ENCODE data around the gene IKBKE. TPM values are rescaled to one million over a fixed set of nuclear protein-coding genes. Genes with fewer than 3 reads are reported as not detected.

IKBKE gene
- total RNA-seq = 10 to 100 TPM; 21.0 to 21.1 TPM

GRCh38 chr1:206469933-206470691, at the start of gene IKBKE:
TSS of gene IKBKE (plus strand) at chr1:206470476. CDS start at chr1:206473228, 2,752 bp downstream.
- Mint-ChIP-seq H3K4me3 (peak within 1 kb of the TSS; percentile 86 to 96), H3K4me1 (ENCODE audit: low read depth) (peaks cover 92% of the 10 kb centered on the region), H3K9me3 (no peaks in the 10 kb centered on the region), H3K27me3 (ENCODE audit: low read depth) (no peaks in the 10 kb centered on the region), H3K27ac (peak within 1 kb of the TSS; percentile 94), H3K36me3 (ENCODE audit: insufficient read depth in 2 of 2) (peaks cover 6 to 13% of the 10 kb centered on the region in 2 donors)
- DNase-seq (peak; percentile 53 to 54), ATAC-seq (replicated peaks in 1 of 2) (peak; percentile 55 to 57)

- Mint-ChIP-seq H3K4me3 (no peak overlapping the region), H3K27me3 (ENCODE audit: low read depth) (no peaks in the 10 kb centered on the region), H3K9me3 (no peaks in the 10 kb centered on the region), H3K27ac (no peak overlapping the region), H3K4me1 (ENCODE audit: low read depth) (no peaks in the 10 kb centered on the region), H3K36me3 (ENCODE audit: insufficient read depth in 2 of 2) (no peaks in the 10 kb centered on the region)
- ATAC-seq (replicated peaks in 1 of 2) (no peak), DNase-seq (no peak)
Measured at GRCh38 chr1:206421616-206422340, 48.5 kb upstream of the IKBKE start.

- DNase-seq (no peak), ATAC-seq (replicated peaks in 1 of 2) (no peak)
- no peaks in the 10 kb centered on the region for H3K9me3 Mint-ChIP-seq
- H3K36me3 Mint-ChIP-seq (ENCODE audit: insufficient read depth in 2 of 2) = no peaks in the 10 kb centered on the region
- no peak overlapping the region for H3K4me3 Mint-ChIP-seq
- H3K27me3 Mint-ChIP-seq (ENCODE audit: low read depth) = no peaks in the 10 kb centered on the region
- H3K27ac Mint-ChIP-seq = no peak overlapping the region
- H3K4me1 Mint-ChIP-seq (ENCODE audit: low read depth) = no peaks in the 10 kb centered on the region
Measured at GRCh38 chr1:206422525-206422924, 47.8 kb upstream of the IKBKE start.

- no peak overlapping the region for H3K4me3 Mint-ChIP-seq
- H3K27ac Mint-ChIP-seq = no peak overlapping the region
- H3K36me3 Mint-ChIP-seq (ENCODE audit: insufficient read depth in 2 of 2) = peaks cover 0 to 4% of the 10 kb centered on the region in 2 donors
- H3K4me1 Mint-ChIP-seq (ENCODE audit: low read depth) = peaks cover 10% of the 10 kb centered on the region
- DNase-seq (no peak), ATAC-seq (replicated peaks in 1 of 2) (no peak)
- no peaks in the 10 kb centered on the region for H3K27me3 Mint-ChIP-seq (ENCODE audit: low read depth)
- no peaks in the 10 kb centered on the region for H3K9me3 Mint-ChIP-seq
Measured at GRCh38 chr1:206427291-206427690, 43.0 kb upstream of the IKBKE start.

- Mint-ChIP-seq H3K4me1 (ENCODE audit: low read depth) (peaks cover 10% of the 10 kb centered on the region), H3K36me3 (ENCODE audit: insufficient read depth in 2 of 2) (peaks cover 0 to 4% of the 10 kb centered on the region in 2 donors), H3K4me3 (no peak overlapping the region)
Measured at GRCh38 chr1:206429421-206429820, 40.9 kb upstream of the IKBKE start.

GRCh38 chr1:206430031-206430983, 40.0 kb upstream of the IKBKE start:
- Mint-ChIP-seq H3K36me3 (ENCODE audit: insufficient read depth in 2 of 2) (peaks cover 0 to 4% of the 10 kb centered on the region in 2 donors), H3K9me3 (no peaks in the 10 kb centered on the region), H3K4me1 (ENCODE audit: low read depth) (peaks cover 10% of the 10 kb centered on the region), H3K27ac (no peak overlapping the region), H3K27me3 (ENCODE audit: low read depth) (no peaks in the 10 kb centered on the region), H3K4me3 (no peak overlapping the region)
- ATAC-seq (replicated peaks in 1 of 2) (peak; percentile 93 to 97), DNase-seq (no peak)

More at GRCh38 chr1:206429421-206429820, 40.9 kb upstream of the IKBKE start:
- DNase-seq (no peak), ATAC-seq (replicated peaks in 1 of 2) (no peak)
- Mint-ChIP-seq H3K27ac (no peak overlapping the region), H3K9me3 (no peaks in the 10 kb centered on the region), H3K27me3 (ENCODE audit: low read depth) (no peaks in the 10 kb centered on the region)

- Mint-ChIP-seq H3K27ac (no peak overlapping the region), H3K27me3 (ENCODE audit: low read depth) (no peaks in the 10 kb centered on the region), H3K36me3 (ENCODE audit: insufficient read depth in 2 of 2) (peaks cover 2 to 4% of the 10 kb centered on the region in 2 donors), H3K4me1 (ENCODE audit: low read depth) (no peaks in the 10 kb centered on the region), H3K9me3 (no peaks in the 10 kb centered on the region), H3K4me3 (no peak overlapping the region)
- ATAC-seq (replicated peaks in 1 of 2) = peak; percentile 62 to 84
- no peak for DNase-seq
Measured at GRCh38 chr1:206435445-206435844, 34.8 kb upstream of the IKBKE start.

GRCh38 chr1:206438554-206438953, 31.7 kb upstream of the IKBKE start:
- Mint-ChIP-seq H3K9me3 (no peaks in the 10 kb centered on the region), H3K4me1 (ENCODE audit: low read depth) (peaks cover 6% of the 10 kb centered on the region), H3K36me3 (ENCODE audit: insufficient read depth in 2 of 2) (peaks cover 2 to 6% of the 10 kb centered on the region in 2 donors), H3K4me3 (no peak overlapping the region), H3K27ac (no peak overlapping the region), H3K27me3 (ENCODE audit: low read depth) (no peaks in the 10 kb centered on the region)
- DNase-seq (no peak), ATAC-seq (replicated peaks in 1 of 2) (no peak)

GRCh38 chr1:206439205-206439604, 31.1 kb upstream of the IKBKE start:
- no peaks in the 10 kb centered on the region for H3K9me3 Mint-ChIP-seq
- ATAC-seq (replicated peaks in 1 of 2) (no peak), DNase-seq (no peak)
- peaks cover 6% of the 10 kb centered on the region for H3K4me1 Mint-ChIP-seq (ENCODE audit: low read depth)
- H3K27me3 Mint-ChIP-seq (ENCODE audit: low read depth) = no peaks in the 10 kb centered on the region
- H3K4me3 Mint-ChIP-seq = no peak overlapping the region
- peaks cover 2 to 6% of the 10 kb centered on the region in 2 donors for H3K36me3 Mint-ChIP-seq (ENCODE audit: insufficient read depth in 2 of 2)
- no peak overlapping the region for H3K27ac Mint-ChIP-seq

GRCh38 chr1:206441336-206441967, 28.8 kb upstream of the IKBKE start:
- ATAC-seq (replicated peaks in 1 of 2) = no peak
- Mint-ChIP-seq H3K4me1 (ENCODE audit: low read depth) (peaks cover 6% of the 10 kb centered on the region), H3K4me3 (no peak overlapping the region), H3K27ac (no peak overlapping the region), H3K9me3 (no peaks in the 10 kb centered on the region), H3K36me3 (ENCODE audit: insufficient read depth in 2 of 2) (peaks cover 2 to 6% of the 10 kb centered on the region in 2 donors), H3K27me3 (ENCODE audit: low read depth) (no peaks in the 10 kb centered on the region)
- DNase-seq = no peak

GRCh38 chr1:206442101-206442500, 28.2 kb upstream of the IKBKE start:
- no peak overlapping the region for H3K4me3 Mint-ChIP-seq
- H3K27me3 Mint-ChIP-seq (ENCODE audit: low read depth) = no peaks in the 10 kb centered on the region
- DNase-seq (peak; percentile 12 to 41), ATAC-seq (replicated peaks in 1 of 2) (peak; percentile 80 to 81)
- H3K9me3 Mint-ChIP-seq = no peaks in the 10 kb centered on the region
- H3K4me1 Mint-ChIP-seq (ENCODE audit: low read depth) = peaks cover 6% of the 10 kb centered on the region
- H3K36me3 Mint-ChIP-seq (ENCODE audit: insufficient read depth in 2 of 2) = peaks cover 2 to 6% of the 10 kb centered on the region in 2 donors
- H3K27ac Mint-ChIP-seq = no peak overlapping the region

- Mint-ChIP-seq H3K9me3 (no peaks in the 10 kb centered on the region), H3K36me3 (ENCODE audit: insufficient read depth in 2 of 2) (peaks cover 0 to 12% of the 10 kb centered on the region in 2 donors), H3K27me3 (ENCODE audit: low read depth) (no peaks in the 10 kb centered on the region), H3K4me1 (ENCODE audit: low read depth) (peaks cover 14% of the 10 kb centered on the region), H3K4me3 (no peak overlapping the region), H3K27ac (no peak overlapping the region)
- no peak for ATAC-seq (replicated peaks in 1 of 2)
- DNase-seq = no peak
Measured at GRCh38 chr1:206445116-206445515, 25.2 kb upstream of the IKBKE start.

Data from activated T-cell treated with anti-CD3 and anti-CD28 coated beads, Interleukin-2, amount 50 U/mL, for 72 hours (primary cell).